ENCODE results near the gene SCAANT1. TPM values are rescaled to one million over a fixed set of nuclear protein-coding genes. Genes with fewer than 3 reads are reported as not detected.
A peak's percentile ranks its signal among the peaks of the same experiment; 100 is the strongest.

Gene SCAANT1
- not detected for total RNA-seq

- ATAC-seq (peak; percentile 85), DNase-seq (ENCODE audit: low spot score) (peak; percentile 96)
These were observed at the start of gene SCAANT1 for GRCh38 chr3:63911873-63912767. Gene SCAANT1, minus strand, starts transcription at chr3:63912383.

DNA sequence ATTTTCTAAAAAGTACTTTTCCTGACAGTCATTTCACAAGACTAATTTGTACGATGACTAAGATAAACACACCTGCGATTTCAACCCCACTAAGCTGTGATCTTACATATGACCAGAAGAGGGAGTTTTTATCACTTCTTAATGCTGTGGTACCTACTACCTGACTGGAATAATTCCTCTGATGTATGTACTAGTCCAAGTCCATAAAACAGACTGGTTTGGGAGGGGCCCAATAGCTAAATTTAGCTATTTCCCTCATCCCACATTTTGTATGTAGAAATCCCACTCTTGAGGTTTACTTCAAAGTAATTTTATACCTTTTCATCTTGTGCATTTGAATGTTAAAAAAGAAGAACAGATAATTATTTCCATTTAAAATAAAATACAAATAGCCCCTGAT, 49.7 kb upstream of the SCAANT1 start:
- no peak for DNase-seq (ENCODE audit: low spot score)
- ATAC-seq: peak; percentile 92

GRCh38 chr3:63960048-63960711, 48.0 kb upstream of the SCAANT1 start:
- peak; percentile 27 for ATAC-seq

GRCh38 chr3:63959146-63959545, 47.0 kb upstream of the SCAANT1 start:
- DNase-seq (ENCODE audit: low spot score) (no peak), ATAC-seq (no peak)

More at GRCh38 chr3:63960048-63960711, 48.0 kb upstream of the SCAANT1 start:
- DNase-seq (ENCODE audit: low spot score): no peak

- DNase-seq (ENCODE audit: low spot score): no peak
- ATAC-seq: peak; percentile 65
These were observed 43.8 kb upstream of the SCAANT1 start for GRCh38 chr3:63955830-63956545.

- DNase-seq (ENCODE audit: low spot score) (no peak), ATAC-seq (peak; percentile 54)
These were observed 43.0 kb upstream of the SCAANT1 start for GRCh38 chr3:63955036-63955650.

GRCh38 chr3:63954182-63954581, 42.0 kb upstream of the SCAANT1 start:
- no peak for DNase-seq (ENCODE audit: low spot score)
- ATAC-seq: no peak

- DNase-seq (ENCODE audit: low spot score) (no peak), ATAC-seq (no peak)
These were observed 40.0 kb upstream of the SCAANT1 start for GRCh38 chr3:63952248-63952594.

DNA sequence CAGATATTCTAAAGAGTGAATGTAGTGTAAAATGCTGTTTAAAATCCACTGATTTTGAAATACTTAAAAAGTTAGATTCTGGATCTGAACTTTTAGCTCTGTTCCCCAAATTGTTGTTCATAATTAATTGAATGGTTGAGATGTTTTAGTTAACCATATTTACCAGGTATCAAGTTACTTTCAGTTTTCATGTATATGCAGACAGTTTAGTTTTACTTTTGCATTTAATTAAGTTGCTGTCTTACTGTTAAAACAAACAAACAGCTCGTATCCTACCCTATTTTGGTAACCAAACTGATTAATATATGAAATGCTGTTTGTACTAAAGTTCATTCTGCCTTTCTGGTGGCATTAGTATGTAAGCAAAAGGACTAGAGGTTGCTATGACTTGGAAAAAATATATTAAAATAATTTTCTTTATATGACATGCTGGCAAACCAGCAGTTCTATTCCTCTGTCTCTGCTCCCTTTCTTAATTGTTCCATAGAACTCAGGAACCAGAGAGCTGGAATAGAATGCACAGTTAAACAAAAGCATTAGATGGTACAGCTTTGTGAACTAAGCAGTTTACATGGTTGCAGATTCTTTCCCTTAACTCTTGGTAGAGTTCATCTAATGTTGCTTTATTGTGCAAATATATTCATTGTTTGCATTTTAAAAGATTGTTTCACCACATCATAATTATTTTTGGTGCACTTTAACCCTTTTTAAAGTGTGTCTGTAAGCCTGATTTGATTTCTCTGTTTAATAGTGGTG, 39.5 kb upstream of the SCAANT1 start:
- ATAC-seq (no peak), DNase-seq (ENCODE audit: low spot score) (no peak)

DNA sequence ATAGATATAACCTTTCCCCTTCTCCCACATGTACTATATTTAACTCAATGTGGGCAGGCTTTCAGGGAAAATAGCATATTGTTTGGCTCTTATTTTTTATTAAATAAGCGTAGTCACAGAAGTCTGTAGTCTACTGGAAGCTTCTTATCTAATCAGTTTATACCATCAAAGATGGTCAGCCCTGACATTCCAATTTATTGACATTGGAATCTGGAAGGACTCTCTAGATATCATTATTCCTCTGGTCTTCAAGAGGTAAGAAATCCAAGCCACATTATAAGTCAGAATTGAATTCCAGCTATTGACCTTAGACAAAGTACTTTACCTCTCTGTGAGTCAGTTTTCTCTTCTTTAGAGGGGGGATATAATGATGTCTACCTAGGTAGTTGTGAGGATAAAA, 38.5 kb upstream of the SCAANT1 start:
- ATAC-seq (no peak), DNase-seq (ENCODE audit: low spot score) (no peak)

DNA sequence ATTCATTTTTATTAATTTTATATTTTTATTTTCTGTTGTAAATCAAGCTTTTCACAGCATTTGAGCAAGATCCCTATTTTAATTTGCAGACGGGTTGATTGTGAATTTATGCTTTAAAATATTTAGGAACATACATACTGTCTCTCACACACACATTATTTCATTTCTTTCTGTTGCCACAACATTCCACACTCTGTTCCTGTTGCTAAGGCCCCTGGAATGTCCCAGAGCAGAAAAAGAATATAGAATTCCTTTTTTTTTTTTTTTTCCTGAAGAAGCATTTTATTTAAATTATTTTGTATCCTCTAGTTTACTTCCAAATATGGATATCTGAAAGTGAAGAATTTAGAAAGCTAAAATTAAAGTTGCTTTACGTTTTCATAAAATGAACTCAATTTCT, 36.8 kb upstream of the SCAANT1 start:
- DNase-seq (ENCODE audit: low spot score): no peak
- no peak for ATAC-seq

GRCh38 chr3:63947594-63947993, 35.4 kb upstream of the SCAANT1 start:
- no peak for ATAC-seq

DNA sequence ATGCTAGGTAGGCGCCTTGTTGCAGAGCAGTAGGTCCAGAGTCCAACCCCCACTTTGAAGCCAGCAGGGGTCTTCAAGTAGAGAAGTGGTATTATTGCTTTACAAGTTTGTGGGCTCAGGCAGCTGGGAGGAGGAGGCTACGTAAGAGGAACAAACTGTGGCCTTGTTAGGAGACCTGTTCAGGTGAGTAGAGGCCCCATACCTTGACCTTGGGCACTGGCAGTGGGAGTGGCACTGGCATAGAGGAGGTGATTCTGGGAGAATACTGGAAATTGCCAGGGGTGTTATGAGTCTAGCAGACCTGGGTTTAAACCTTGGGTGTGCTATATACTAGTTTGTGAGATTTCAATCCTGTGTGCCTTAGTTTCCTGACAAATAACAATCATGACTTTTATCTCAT, 34.6 kb upstream of the SCAANT1 start:
- no peak for DNase-seq (ENCODE audit: low spot score)
- no peak for ATAC-seq

More at GRCh38 chr3:63947594-63947993, 35.4 kb upstream of the SCAANT1 start:
- no peak for DNase-seq (ENCODE audit: low spot score)

GRCh38 chr3:63945558-63946096, 33.4 kb upstream of the SCAANT1 start:
- no peak for DNase-seq (ENCODE audit: low spot score)
- ATAC-seq: peak; percentile 52

DNA sequence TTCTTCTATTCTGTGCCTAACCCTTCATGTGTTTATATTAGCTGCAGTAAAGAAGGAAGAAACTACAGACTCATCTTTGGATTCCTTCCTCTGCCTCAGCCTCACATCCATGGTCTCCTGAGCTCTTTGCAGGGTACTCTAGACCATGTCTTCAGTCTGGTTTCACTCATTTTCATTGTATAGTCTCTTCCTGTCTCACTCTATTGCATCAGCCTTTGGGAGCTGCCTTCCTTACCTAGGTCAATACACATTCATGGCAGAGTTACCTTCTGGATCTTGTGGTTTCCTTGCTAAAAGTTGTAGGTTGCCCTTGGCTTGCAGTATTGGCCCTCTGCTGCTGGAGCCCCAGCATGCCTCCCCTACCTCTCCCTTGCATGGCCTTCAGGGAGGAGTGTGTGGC, 31.5 kb upstream of the SCAANT1 start:
- DNase-seq (ENCODE audit: low spot score) (no peak), ATAC-seq (peak; percentile 19)

- ATAC-seq (no peak), DNase-seq (ENCODE audit: low spot score) (no peak)
These were observed 30.3 kb upstream of the SCAANT1 start for GRCh38 chr3:63942528-63942927.

DNA sequence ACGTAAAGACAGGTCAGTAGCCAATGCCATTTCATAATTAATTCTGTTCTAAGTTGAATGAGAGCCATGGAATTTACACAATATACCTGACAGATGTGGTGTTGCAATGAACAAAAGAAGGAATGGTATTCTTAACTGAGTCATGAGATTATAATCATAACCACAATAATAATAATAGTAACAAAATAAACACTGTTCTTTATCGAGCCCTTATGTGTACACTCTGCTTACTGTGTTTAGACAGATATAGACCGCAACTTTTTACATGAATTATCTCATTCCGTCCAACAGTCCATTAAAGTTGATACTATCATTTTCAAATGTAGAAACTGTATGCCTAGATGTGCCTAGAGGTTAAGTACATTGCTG, 28.2 kb upstream of the SCAANT1 start:
- no peak for ATAC-seq

GRCh38 chr3:63937661-63938651, 25.8 kb upstream of the SCAANT1 start:
- DNase-seq (ENCODE audit: low spot score) (no peak), ATAC-seq (peak; percentile 76)

More for the DNA sequence above, 28.2 kb upstream of the SCAANT1 start:
- no peak for DNase-seq (ENCODE audit: low spot score)

DNA sequence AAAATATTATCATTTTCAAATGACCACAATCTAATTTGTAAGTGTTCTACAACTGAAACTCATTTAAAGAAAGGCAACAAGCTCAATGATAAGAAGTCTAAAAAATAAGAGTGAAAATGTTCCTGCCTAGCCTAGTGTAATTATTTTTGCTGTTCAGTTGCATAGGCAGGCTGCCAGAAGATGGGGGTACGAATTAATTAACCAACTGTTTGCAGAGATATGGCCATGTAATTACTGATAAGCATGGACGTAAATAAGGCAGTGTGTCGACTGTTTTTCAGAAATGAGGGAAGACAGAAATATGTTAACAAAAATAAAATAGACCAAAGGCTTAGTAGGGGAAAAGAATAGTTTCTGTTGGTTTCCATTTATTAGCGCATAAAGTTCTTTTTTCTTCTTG, 24.7 kb upstream of the SCAANT1 start:
- ATAC-seq: no peak
- no peak for DNase-seq (ENCODE audit: low spot score)

All from left lobe of liver (tissue), 2 donors.